Heart left ventricle (tissue), 16 donors: ENCODE results near the gene FDCSP. TPM values are rescaled to one million over a fixed set of nuclear protein-coding genes. Genes with fewer than 3 reads are reported as not detected.

Experiments
- ATAC-seq, 4 donors: fragments of 200-7000 bp; cut with Tn5 transposase; one replicate each; pipeline ENCODE4 v1.9.1; 2020 to 2022; ENCODE audit warnings: moderate library complexity in 4 of 4, mild to moderate bottlenecking in 3 of 4, moderate number of reproducible peaks in 1 of 4
- DNase-seq, 5 donors: peaks; one replicate each; pipeline ENCODE4 v3.0.0-alpha.2; 2020
- H3K27ac ChIP-seq, 12 donors: fragments of 200-600 bp; sonication (generic) in 4 of 12; one replicate each; pipeline versions ENCODE4 v1.5.0 to v1.8.0; 2016 to 2022; ENCODE audit warnings: mild to moderate bottlenecking in 2 of 12
- H3K27me3 ChIP-seq, 9 donors: fragments of 200-600 bp; sonication (generic) in 2 of 9; one replicate each; pipeline versions ENCODE4 v1.5.1 to v1.8.0; 2016 to 2022; ENCODE audit warnings: mild to moderate bottlenecking in 3 of 9
- H3K36me3 ChIP-seq, 9 donors: fragments of 200-600 bp; sonication (generic) in 2 of 9; one replicate each; pipeline versions ENCODE4 v1.5.0 to v1.8.0; 2018 to 2022; ENCODE audit warnings: mild to moderate bottlenecking in 2 of 9
- H3K4me1 ChIP-seq, 12 donors: fragments of 200-600 bp; sonication (generic) in 4 of 12; one replicate each; pipeline versions ENCODE4 v1.5.0 to v1.8.0; 2016 to 2022; ENCODE audit warnings: mild to moderate bottlenecking in 3 of 12
- H3K4me3 ChIP-seq, 12 donors: fragments of 200-600 bp; sonication (generic) in 4 of 12; one replicate each; pipeline versions ENCODE4 v1.5.0 to v1.8.0; 2017 to 2022; ENCODE audit warnings: mild to moderate bottlenecking in 9 of 12, moderate library complexity in 4 of 12
- H3K9me3 ChIP-seq, 12 donors: fragments of 200-600 bp; sonication (generic) in 4 of 12; one replicate each; pipeline versions ENCODE4 v1.5.0 to v1.8.0; 2016 to 2022; ENCODE audit warnings: mild to moderate bottlenecking in 1 of 12
- CTCF ChIP-seq, 12 donors: fragments of 200-600 bp; sonication (generic) in 4 of 12; IDR thresholded peaks; one replicate each; pipeline versions ENCODE4 v1.5.0 to v1.8.0; 2018 to 2022; ENCODE audit warnings: antibody characterized with exemption in 12 of 12, mild to moderate bottlenecking in 5 of 12
- POLR2A ChIP-seq, 2 donors: fragments of 450-650 bp; IDR thresholded peaks; one replicate each; pipeline ENCODE4 v1.6.1; 2017; ENCODE audit warnings: antibody characterized with exemption in 2 of 2, mild to moderate bottlenecking in 2 of 2, moderate library complexity in 2 of 2
- WGBS, 4 donors: extraction: QIAGEN DNeasy Blood & Tissue Kit in 2 of 4; methylation state at CpG; one replicate each; pipeline versions ENCODE4 v1.1.5 to v1.1.7; 2013 to 2018; 5-methylcytosine and 5-hydroxymethylcytosine counted together
- intact Hi-C, 10 donors: fragments of 100-400 bp; cut with DNase I; formaldehyde crosslinking; loops; one replicate each; pipeline versions ENCODE4 v1.11.1 to v1.14.2; 2022
- polyA plus RNA-seq, 2 donors: library from polyadenylated mRNA; stranded (reverse); fragments of 200-250 nt; gene quantifications; one replicate each; pipeline ENCODE4 v1.2.3, GENCODE V29; 2013
- total RNA-seq, 9 donors: library from RNA; depleted of rRNA in 2 of 9; stranded (reverse); fragments of >200 nt in 2 of 9; fragmentation: NEBNext Ultra II Directional in 3 of 9; extraction: Animal tissue kit (Norgen Biotek cat#: 25700) in 3 of 9; gene quantifications; one replicate each; pipeline versions ENCODE4 v1.1.0 to v1.2.4, GENCODE V29; 2016 to 2023
- donor health status: ischemic (EF 13 %, LVEDD 7.1; RV severe dilation, severe dysfunction).
- donor health status: healthy with polysubstance abuse.
- donor health status: DM: no; HTN: yes; CAD: no.
- donor health status: DM: no; HTN: no; CAD: no.
- donor health status: ischemic (EF 25% LVEDD 6.9; RV normal size, moderate dysfunction).
- donor health status: ischemic (EF 25% LVEDD 5.7; RV mildly dilated, moderate dysfunction).
- donor health status: healthy.
- donor health status: DM: yes; HTN: yes; CAD: no.
- donor health status: ischemic (EF 35%, LVEDD 5.7; RV mildly dilated, moderate dysfunction).
- donor health status: nonischemic (EF 11% LVEDD 7.7; RV severe dilation, severe dysfunction).
- donor health status: DM: yes; HTN: yes; CAD: no.
- donor health status: PGD.
- donor health status: ischemic (EF 29% LVEDD 5.4; RV normal size, mild dysfunction).
- donor health status: nonischemic (EF 23%, LVEDD 6.1; RV moderate dilation, normal function).

The FDCSP gene
- total and polyA plus RNA-seq, 11 donors = not detected

GRCh38 chr4:70190579-70190978 lies 35.3 kb upstream of the FDCSP start:
- WGBS, 4 donors = 94 to 96% (median 94%) methylated on average over 1 of the region's 1 CpG
- DNase-seq (no peak), ATAC-seq (no peak)
- Histone ChIP-seq H3K27ac (no peak overlapping the region), H3K4me1 (no peaks in the 10 kb centered on the region), H3K36me3 (no peaks in the 10 kb centered on the region), H3K9me3 (peaks cover 0 to 4% (median 0%) of the 10 kb centered on the region in 12 donors), H3K4me3 (no peak overlapping the region), H3K27me3 (no peaks in the 10 kb centered on the region)
- intact Hi-C loops = no loop called here
- TF ChIP-seq POLR2A (IDR thresholded peaks at IDR 0.05) (no peak), CTCF (IDR thresholded peaks at IDR 0.05) (no peak)

GRCh38 chr4:70191647-70192046 lies 34.3 kb upstream of the FDCSP start:
- Histone ChIP-seq H3K4me3 (no peak overlapping the region), H3K9me3 (peaks cover 0 to 4% (median 0%) of the 10 kb centered on the region in 12 donors), H3K36me3 (no peaks in the 10 kb centered on the region), H3K27ac (no peak overlapping the region), H3K27me3 (no peaks in the 10 kb centered on the region), H3K4me1 (no peaks in the 10 kb centered on the region)
- no peak for TF ChIP-seq POLR2A (IDR thresholded peaks at IDR 0.05)
- WGBS, 4 donors = 51 to 58% (median 57%) methylated on average over 1 of the region's 1 CpG
- ATAC-seq (no peak), DNase-seq (no peak)
- intact Hi-C loops = no loop called here

GRCh38 chr4:70192895-70193294 lies 33.0 kb upstream of the FDCSP start:
- H3K9me3 ChIP-seq = peaks cover 0 to 4% (median 0%) of the 10 kb centered on the region in 12 donors
- DNase-seq = no peak
- H3K36me3 ChIP-seq = no peaks in the 10 kb centered on the region
- no peak overlapping the region for H3K27ac ChIP-seq
- no peaks in the 10 kb centered on the region for H3K27me3 ChIP-seq
- no peak overlapping the region for H3K4me3 ChIP-seq
- no peak for ATAC-seq
- no peaks in the 10 kb centered on the region for H3K4me1 ChIP-seq
- 84 to 91% (median 87%) methylated on average over 2 of the region's 2 CpGs for WGBS, 4 donors
- intact Hi-C loops = no loop called here
- no peak for TF ChIP-seq CTCF (IDR thresholded peaks at IDR 0.05)
- no peak for TF ChIP-seq POLR2A (IDR thresholded peaks at IDR 0.05)

- intact Hi-C loops = no loop called here
- Histone ChIP-seq H3K4me1 (no peaks in the 10 kb centered on the region), H3K4me3 (no peak within 1 kb of the TSS), H3K27ac (no peak within 1 kb of the TSS), H3K36me3 (no peaks in the 10 kb centered on the region), H3K27me3 (no peaks in the 10 kb centered on the region), H3K9me3 (peaks cover 0 to 3% (median 0%) of the 10 kb centered on the region in 12 donors)
- WGBS, 4 donors = 79 to 86% (median 83%) methylated on average over 1 of the region's 1 CpG
- TF ChIP-seq CTCF (IDR thresholded peaks at IDR 0.05) = no peak
- TF ChIP-seq POLR2A (IDR thresholded peaks at IDR 0.05) = no peak
- ATAC-seq (no peak), DNase-seq (no peak)
Measured at GRCh38 chr4:70195425-70195824, 30.5 kb upstream of the FDCSP start, which contains the start of gene ODAM. Gene ODAM, plus strand, starts transcription at chr4:70195725. Its CDS starts 819 bp downstream, at chr4:70196544.

GRCh38 chr4:70196857-70197256 lies 29.1 kb upstream of the FDCSP start:
- WGBS, 4 donors = 73 to 86% (median 81%) methylated on average over 2 of the region's 2 CpGs

More at GRCh38 chr4:70196857-70197256, 29.1 kb upstream of the FDCSP start:
- DNase-seq (no peak), ATAC-seq (no peak)
- H3K36me3 ChIP-seq = no peaks in the 10 kb centered on the region
- TF ChIP-seq POLR2A (IDR thresholded peaks at IDR 0.05) (no peak), CTCF (IDR thresholded peaks at IDR 0.05) (no peak)
- H3K4me3 ChIP-seq = no peak overlapping the region
- no peak overlapping the region for H3K27ac ChIP-seq
- H3K4me1 ChIP-seq = no peaks in the 10 kb centered on the region
- H3K27me3 ChIP-seq = no peaks in the 10 kb centered on the region
- intact Hi-C loops = no loop called here
- no peaks in the 10 kb centered on the region for H3K9me3 ChIP-seq
